GM19035 (cell line): ENCODE measurements around the gene ZBTB7A.
"Not testable (repeated sequence)": the region's sequence is repeated elsewhere in the genome, so short reads cannot be mapped to it uniquely, and the experiment has no call there.

Experiments
- ATAC-seq: cut with Tn5 transposase; IDR thresholded peaks from one replicate; pipeline ENCODE4 v1.9.1; 2021; ENCODE audit not compliant: unreplicated experiment

Gene ZBTB7A

DNA sequence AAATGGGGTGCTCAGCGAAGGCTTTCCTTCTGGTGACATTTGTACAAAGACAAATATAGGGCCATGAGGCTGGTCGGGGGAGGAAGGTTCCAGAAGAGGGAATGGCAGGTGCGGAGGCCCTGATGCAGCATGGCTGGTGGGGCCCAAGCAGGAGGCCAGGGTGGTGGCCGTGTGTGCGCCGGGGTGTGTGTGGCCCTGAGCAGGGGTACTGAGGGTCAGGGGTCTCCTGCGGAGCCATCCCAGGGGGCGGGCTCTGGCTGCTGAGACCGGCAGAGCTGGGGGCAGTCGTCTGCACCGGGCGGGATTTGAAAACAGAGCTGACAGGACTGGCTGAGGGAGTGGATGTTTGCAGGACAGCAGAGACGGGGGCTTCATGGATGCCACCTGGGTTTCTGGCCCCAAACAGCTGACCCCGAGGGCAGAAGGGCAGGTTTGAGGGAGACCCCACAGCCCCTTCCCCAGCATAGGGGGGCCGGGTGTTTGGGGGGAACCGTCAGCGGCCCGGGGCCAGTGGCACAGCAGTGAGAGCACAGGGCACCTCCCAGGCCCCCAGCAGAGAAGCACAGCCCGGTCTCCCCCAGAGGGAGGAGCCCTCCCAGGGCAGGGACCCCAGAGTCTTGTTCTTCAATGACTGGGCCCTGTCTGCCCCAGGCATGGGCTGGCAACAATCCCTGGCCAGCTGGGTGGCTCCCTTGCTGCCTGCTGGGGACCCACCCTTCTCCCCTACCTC is 47.8 kb downstream of the ZBTB7A start:
- no peak for ATAC-seq

DNA sequence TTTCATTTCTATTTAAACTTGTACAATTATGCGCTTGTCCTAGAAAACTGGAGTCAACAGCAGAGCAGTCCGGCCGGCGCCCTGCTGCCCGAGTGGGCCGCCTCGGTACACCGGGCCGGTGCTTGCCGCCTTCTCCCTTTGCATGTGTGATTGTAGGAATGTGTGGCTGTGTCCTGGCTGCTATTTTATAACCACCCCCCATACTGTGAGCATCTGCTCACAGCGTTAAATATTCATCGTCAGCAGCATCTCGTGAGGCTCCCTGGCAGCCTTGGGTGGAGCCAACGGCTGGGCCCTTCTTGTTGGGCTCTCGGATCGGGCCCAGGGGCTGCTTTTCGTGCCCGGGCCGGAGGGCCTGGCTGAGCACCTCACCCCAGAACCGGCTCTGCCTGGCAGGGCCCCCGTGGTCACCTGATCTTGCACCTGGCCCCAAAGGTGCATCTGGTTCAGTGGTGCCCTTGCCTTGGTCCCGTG is 48.5 kb downstream of the ZBTB7A start:
- no peak for ATAC-seq

DNA sequence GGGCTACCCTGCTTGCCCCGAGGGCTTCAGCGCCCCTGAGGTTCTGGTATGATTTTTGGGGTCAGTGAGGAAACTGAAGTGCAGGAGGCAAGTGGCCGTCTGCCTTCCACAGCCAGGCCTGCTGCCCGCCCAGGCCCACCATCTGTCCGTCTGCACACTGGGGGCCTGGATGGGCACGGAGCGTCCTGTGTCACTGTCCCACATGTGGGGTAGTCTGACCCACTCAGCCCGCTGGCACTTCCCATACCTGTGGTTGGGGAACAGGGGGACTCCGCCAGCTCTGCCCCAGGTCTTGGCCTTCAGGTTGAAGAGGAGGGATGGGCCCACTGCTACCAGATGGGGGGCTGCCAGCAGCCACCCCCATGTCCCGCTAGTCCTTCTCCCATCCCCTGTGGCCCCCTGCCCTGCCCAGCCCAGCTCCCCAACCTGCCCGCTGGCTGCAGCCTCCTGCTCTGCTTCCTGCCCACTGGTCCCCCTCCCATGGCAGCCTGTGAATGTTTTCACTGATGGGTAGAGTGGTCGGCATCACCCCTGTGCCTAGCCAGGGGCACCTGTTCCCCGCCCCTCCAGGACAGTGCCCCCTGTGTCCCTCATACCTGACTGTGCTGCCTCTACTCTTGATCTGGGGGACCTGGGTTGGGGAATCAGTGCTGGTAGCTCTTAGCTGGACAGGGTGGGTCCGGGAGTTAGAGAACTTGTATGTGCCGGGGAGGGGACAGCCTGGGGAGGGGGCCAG is 49.6 kb downstream of the ZBTB7A start:
- ATAC-seq = no peak

DNA sequence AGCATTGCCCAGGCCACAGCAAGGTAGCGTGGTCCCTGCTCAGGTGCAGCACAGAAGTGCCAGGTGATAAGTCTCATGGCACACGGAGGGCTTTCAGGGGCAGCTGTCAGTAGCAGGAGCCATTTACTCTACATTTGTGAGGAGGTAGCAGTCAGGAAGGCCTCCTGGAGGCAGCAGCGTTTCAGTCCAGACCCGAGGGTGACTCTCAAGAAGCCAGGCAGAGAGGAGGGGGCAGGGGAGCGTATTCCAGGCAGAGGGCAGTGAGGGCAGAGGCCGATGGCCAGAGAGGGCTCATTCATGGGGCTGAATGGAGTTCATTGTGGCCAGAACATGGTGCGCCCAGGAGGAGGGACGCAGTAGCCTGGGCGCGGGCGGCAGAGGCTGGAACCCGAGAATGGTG is 50.2 kb downstream of the ZBTB7A start:
- ATAC-seq = no peak

DNA sequence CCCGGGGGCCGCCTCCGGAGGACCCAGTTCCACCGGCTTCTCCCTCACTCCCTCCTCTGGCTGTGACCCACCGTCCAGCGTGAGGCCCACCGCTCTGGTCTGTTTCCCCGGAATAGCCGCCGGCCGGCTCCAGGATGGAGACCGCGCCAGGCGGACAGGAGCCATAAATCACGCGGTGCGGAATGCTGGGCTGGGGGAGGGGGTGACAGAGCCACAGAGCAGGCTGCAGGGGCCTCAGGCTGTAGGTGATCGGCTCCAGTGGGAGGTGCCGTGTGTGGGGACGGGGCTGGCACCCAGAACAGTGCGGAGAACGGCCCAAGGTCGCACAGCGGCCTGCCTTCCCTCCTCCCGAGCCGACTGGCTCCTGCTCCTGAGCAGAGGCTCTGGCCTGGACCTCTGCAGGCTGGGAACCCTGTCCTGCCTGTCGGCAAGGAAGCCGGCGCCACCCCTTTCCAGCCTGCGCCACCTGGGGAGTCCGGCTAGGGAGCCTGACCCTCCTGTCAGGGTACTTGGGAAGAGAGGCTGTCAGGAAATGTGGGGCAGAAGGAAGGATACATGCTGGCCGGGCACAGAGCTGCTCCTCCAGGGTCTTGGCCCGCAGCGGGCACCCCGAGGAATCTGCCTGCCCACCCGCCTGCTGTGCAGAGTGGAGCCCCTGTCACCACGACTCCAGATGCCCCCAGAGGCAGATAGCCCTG is 50.8 kb downstream of the ZBTB7A start:
- ATAC-seq = no peak

DNA sequence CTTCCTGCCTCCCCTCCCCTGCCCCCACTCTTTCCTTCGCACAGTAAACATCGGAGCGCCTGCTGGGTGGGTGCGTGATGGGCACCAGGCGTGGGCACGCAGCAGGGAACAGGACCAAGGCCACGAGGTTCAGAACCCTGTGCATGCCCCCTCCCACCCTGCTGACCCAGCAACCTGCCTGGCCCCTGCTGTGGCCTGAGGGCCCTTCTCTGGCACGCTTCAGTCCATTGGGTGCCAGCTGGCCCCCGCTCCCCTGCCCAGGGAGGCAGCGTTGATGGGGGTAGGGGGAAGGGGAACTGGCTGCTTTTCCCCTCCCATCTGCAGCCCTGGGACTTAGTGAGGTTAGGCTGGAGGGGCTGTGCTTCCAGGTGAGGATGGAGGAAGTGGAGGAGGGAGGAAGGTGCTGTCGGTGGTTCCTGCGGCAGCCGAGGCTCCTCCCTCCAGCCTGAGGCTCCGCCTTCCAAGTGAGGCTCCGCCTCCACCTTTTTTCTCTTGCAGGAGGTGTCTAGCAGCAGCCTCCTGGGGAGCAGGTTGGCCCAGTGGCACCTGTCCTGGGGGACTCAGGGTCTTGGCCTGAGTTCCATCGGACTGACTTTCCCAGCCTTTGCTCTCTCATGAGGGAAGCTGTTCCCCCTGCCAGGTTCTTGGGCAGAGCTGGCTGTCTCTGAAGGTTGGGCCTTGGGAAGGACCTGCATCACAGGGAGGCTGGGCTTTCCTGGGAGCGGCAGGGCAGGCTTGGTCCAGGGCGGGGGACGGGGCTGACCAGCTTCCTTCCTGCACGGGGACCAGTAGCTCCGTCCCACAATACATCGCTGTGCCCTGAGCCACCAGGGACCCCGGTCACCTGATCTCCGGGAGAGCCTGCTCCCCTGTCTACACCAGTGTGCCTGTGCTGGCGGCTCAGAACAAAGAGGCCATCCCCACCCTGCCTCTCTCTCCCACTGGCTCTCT is 51.9 kb downstream of the ZBTB7A start:
- ATAC-seq = no peak

DNA sequence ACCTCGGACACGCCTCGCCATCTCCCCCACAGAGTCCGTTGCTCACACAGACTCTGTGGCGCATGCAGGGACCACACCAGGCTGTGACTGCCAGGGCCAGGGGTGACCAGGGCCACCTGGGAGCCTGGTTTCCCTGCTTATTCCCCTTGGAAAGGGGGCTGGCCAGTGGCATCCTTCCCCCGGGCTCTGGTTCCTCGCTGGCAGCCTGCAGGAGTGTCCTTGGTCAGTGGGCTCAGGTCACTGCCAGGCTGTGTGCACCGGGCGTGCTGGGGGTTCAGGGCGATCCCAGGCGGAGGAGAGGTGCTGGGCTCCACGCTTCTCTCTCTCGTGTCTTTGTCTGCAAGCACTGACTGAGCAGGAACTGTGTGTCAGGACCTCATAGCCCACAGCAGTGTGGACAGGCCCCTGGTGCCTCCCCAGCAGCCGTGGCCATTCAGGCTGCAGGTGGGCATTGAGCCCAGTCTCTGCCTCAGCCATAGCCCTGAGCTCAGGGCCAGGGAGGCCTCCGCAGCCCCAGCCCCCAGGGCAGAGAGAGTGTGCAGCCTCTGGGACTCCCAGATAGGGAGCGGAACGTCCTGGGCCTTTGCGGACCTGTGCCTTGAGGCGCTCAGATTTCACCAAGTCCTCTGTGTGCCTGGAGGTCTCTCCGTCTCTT is 52.7 kb downstream of the ZBTB7A start:
- ATAC-seq = no peak

DNA sequence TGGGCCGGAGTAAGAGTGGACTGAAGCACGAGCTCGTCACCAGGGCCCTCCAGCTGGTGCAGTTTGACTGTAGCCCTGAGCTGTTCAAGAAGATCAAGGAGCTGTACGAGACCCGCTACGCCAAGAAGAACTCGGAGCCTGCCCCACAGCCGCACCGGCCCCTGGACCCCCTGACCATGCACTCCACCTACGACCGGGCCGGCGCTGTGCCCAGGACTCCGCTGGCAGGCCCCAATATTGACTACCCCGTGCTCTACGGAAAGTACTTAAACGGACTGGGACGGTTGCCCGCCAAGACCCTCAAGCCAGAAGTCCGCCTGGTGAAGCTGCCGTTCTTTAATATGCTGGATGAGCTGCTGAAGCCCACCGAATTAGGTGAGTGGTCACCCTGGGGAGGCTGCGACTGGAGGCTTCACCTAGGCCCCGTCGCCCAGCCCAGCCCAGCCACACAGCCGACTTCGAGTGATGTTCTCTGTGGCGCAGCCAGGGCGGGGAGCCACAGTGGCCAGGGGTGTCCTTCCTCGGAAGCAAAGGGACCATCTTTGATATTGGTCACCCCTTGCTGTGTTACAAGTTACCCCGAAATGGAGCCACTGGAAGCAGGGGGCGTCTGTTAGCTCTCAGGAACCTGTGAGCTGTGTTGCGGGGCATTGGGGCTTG is 53.6 kb downstream of the ZBTB7A start:
- no peak for ATAC-seq

DNA sequence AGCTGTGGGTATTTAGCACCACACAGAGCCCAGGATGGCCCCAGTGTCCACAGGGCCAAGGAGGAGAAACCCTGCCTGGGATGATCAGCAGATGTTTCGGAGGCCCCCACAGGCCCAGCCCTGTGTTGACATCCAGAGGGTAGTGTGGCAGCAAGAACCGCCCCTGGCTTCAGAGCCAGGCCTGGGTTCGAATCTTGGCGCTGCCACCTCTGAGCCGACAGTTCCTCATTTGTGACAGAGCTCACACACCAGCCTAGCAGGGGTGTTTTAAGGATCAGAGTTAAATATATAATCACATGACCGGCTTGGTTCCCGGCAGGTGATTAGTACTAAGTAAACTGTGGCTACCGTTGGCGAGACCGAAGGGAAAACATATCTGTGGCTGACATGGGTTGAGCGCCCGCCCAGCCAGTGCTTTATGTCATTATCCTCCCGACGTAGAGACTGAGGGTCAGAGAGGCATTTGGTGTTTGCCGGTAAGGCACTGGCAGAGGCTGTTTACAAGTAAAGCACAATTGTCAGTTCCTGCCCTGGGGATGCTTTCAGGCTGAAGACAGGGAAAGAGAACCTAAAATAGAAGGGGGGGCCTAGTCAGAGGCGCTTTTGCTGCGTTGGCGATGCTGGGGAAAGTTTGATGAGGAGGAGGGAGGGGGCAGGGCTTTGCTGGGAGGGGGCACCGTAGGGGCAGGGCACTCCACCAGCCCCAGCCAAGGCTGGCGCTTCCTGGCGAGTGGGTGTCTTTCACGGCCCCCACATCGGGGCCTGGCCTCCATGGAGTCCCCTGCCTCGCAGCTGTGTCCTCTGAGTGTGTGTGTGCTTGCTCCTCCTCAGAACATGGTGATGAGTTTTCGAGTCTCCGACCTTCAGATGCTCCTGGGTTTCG is 54.4 kb downstream of the ZBTB7A start:
- ATAC-seq = no peak

DNA sequence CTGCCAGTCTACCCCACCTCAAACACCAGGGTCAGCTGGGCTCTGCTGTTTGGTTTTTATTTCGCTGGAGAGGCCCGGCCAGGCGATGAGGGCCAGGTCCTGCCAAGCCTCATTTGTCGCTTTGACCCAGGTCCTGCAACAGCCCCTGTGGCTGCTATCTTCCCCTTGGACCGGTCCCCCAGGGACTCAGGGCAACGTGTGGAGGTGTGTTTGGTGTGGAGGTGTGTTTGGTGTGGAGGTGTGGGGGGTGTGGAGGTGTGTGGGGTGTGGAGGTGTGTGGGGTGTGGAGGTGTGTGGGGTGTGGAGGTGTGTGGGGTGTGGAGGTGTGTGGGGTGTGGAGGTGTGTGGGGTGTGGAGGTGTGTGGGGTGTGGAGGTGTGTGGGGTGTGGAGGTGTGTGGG is 55.3 kb downstream of the ZBTB7A start:
- not testable (repeated sequence) for ATAC-seq

DNA sequence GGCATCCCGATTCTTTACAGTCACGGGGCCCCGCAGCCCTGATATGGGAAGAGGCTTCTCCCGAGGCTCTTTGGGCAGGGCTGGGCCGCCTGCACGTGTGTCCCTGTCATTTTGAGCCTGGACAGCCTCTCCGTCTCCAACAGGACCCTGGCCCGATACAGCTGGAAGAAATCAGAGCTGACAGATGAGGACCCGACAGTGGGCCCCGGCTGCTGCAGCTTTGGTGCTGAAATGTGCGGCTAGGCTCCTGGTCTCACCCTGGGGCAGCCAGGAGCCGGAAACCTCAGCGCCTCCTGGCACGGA is 55.9 kb downstream of the ZBTB7A start:
- no peak for ATAC-seq

DNA sequence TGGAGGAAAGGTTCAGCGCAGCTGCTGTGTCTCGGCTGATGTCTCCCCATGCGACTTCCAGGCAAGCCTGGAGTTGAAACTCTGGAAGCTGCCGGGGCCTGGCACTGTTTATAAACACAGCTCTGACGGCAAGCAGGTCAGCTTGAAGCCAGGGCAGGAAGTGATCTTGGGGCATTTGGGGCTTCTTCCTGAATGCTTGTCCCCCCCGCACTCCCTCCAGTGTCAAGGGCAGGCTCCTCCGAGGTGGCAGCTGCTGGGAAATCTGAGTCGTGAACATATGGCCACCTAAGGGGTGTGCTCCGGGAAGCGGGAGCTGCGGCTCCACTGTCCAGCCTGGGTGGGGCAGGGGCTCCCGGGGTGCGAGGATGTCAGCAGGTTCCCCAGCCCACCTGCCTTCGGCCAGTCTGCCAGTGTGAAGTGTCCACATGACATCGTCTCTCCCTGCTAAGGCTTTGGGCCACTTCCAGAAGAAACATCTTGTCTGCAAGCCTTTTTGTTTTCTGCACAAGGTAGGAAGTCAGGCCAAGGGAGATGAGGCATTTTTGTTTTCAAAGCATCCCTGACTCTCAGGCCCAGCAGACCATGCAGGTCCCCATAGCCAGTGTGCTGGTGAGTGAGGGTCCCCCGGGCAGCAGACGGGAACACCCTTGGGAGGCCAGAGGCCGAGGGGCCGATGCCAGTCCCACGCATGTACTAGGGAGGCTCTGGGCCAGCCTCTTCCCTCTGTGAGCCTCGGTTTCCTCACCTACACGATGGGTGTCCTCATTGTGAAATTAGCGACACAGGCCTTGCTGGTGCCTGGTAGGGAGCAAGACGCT is 56.5 kb downstream of the ZBTB7A start:
- ATAC-seq = no peak

DNA sequence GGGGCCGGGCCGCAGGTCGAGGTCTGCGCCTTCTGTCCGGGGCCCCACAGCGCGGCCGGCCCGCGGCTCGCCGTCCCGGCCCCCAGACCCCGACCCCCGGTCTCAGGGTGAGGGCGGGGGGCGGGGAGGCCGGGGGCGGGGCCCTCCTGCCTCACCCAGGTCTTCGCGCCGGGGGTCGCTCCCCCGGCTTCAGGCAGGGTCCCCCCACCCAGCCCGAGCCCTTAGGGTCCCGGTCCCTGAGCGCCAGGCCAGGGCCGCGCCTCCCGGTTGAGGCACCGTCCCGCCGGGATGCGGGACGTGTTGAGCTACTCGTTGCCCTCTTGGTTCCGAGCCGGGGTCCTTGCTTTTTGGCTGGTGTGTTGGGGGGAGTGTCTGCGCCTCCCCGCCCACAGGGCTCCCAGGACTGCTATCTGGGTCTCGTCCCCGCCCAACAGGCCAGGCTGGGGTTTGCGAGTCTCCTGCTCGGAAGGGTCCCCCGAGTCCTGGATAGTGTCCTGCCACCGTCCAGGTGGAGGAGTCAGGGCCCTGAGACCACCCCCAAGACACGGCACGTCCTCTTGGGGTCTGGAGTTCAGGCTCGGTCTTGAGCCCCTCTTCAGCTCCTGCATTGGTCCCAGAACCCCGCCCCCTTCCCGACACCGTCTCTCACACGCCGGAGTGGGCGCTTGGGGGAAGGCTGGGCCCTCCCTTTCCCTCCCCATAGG is 58.7 kb downstream of the ZBTB7A start:
- peak; percentile 21 for ATAC-seq

DNA sequence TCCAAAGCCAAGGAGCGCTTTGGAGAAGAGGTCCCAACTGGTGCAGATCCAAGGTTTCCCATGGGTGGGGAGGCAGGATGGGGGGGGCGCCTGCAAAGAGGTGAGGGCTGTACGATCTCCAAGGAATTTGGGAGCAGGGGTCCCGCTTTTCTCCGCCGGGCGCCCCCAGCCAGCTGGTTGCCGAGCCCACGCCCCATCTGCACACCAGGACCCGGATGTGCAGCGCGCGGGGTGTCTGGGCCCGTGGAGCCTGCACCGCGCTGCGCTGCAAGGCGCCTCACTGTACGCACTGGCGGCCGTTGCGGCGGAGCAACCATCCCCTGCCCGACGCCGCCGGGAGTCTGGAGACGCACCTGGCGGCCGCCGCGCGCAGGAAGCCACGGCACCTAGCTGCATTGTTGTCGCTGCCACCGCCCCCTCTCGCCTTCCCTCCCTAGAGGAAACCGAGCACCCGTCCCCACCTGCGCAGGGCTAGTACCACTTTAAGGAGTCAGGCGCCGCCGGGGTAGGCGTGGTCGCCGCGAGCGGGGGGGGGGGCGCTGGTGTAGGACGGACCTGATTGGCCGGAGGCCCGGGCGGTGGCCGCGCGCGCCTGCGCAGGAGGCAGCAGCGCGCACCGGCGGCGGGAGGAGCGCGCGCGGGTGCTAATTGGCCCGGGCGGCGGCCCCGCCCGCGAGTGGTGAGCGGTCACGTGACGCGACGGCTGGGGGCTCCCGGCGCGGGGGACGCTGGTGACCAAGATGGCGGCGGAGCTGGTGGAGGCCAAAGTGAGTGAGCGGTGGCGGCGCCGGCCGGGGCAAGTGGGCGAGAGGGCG is 59.5 kb downstream of the ZBTB7A start, which contains the start of gene PIAS4:
TSS of gene PIAS4 (plus strand) at position 716 of the 815 bp plus-strand sequence. CDS start at position 741, 25 bp downstream.
- peak; percentile 83 for ATAC-seq

DNA sequence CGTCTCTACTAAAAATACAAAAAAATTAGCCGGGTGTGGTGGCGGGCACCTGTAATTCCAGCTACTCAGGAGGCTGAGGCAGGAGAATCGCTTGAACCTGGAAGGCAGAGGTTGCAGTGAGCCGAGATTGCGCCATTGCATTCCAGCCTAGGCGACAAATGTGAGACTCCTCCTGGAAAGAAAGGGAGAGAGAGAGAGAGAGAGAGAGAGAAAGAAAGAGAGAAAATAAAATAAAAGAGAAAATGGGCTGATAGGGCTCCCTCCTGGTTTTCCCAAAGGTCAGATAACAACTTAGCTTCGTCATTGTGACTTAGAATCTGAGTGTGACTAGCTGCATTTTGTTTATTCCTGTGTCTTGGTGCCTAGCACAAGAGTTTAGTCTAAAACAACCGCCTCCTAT is 61.3 kb downstream of the ZBTB7A start:
- ATAC-seq = not testable (repeated sequence)

DNA sequence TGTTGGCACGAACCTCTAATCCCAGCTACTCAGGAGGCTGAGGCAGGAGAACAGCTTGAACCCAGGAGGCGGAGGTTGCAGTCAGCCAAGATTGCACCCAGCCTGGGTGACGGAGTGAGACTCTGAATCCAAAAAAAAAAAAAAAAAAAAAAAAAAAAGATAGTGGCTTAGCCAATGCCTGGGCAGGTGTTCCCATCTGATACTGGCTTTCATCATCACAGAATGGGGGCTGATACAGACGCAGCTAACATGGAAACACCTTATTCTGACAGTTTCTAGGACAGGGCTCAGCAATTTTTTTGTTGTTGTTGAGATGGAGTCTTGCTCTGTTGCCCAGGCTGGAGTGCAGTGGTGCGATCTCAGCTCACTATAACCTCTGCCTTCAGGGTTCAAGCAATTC is 65.9 kb downstream of the ZBTB7A start:
- ATAC-seq = not testable (repeated sequence)
